PC-3 (cell line): ENCODE data around the gene RBBP8NL. TPM values are rescaled to one million over a fixed set of nuclear protein-coding genes. Genes with fewer than 3 reads are reported as not detected.

ENCODE experiments used
- ATAC-seq: fragments of 200-7000 bp; cut with Tn5 transposase; 2 replicates; pipeline ENCODE4 v1.9.1; 2020; ENCODE audit warnings: mild to moderate bottlenecking, moderate library complexity
- BruUV-seq: library from RNA; stranded (reverse); fragments of 400-500 nt; replicated peaks from 2 replicates; lab custom pipeline; 2021; lab: Mats Ljungman, UMichigan
- CTCF ChIA-PET: fragments of 300-600 bp; sonication (Branson Sonifier 250); formaldehyde crosslinking; loops from one replicate; lab custom pipeline; 2022; ENCODE audit warnings: antibody characterized with exemption; lab: Charles Lee
- POLR2A ChIA-PET: fragments of 300-600 bp; sonication (Branson Sonifier 250); formaldehyde crosslinking; loops from one replicate; lab custom pipeline; 2022; ENCODE audit warnings: antibody characterized with exemption; ENCODE audit not compliant: unreplicated experiment; lab: Charles Lee
- DNase-seq: peaks from one replicate; pipeline ENCODE4 v3.0.0-alpha.2; 2015
- H2AFZ ChIP-seq: fragments of 300-600 bp; sonication (generic); 2 replicates; pipeline ENCODE4 v1.6.0; 2016; ENCODE audit warnings: antibody characterized with exemption, low read length
- H3F3A ChIP-seq: fragments of 300-600 bp; sonication (generic); one replicate; pipeline ENCODE4 v1.6.0; 2017; ENCODE audit warnings: antibody characterized with exemption, low read length, control low read depth, mild to moderate bottlenecking; ENCODE audit not compliant: unreplicated experiment
- H3K27ac ChIP-seq: fragments of 300-600 bp; sonication (generic); 2 replicates; pipeline ENCODE4 v1.5.1; 2016; ENCODE audit warnings: mild to moderate bottlenecking, low read length
- H3K27me3 ChIP-seq: fragments of 300-600 bp; sonication (generic); 2 replicates; pipeline ENCODE4 v1.6.1; 2016; ENCODE audit warnings: low read length, mixed read lengths
- H3K36me3 ChIP-seq: fragments of 300-600 bp; sonication (generic); 2 replicates; pipeline ENCODE4 v1.6.1; 2016; ENCODE audit warnings: low read depth, mixed run types, low read length, mixed read lengths
- H3K4me1 ChIP-seq: fragments of 300-600 bp; sonication (generic); 2 replicates; pipeline ENCODE4 v1.5.1; 2016; ENCODE audit warnings: low read length; ENCODE audit not compliant: insufficient read depth
- H3K4me2 ChIP-seq: fragments of 300-600 bp; sonication (generic); 2 replicates; pipeline ENCODE4 v1.6.0; 2016; ENCODE audit warnings: low read length
- H3K4me3 ChIP-seq: fragments of 300-600 bp; sonication (generic); 2 replicates; pipeline ENCODE4 v1.5.1; 2016; ENCODE audit warnings: mild to moderate bottlenecking, low read length, mixed read lengths
- H3K79me2 ChIP-seq: fragments of 300-600 bp; sonication (generic); 2 replicates; pipeline ENCODE4 v1.6.1; 2017; ENCODE audit warnings: low read length, mixed read lengths
- H3K9ac ChIP-seq: fragments of 300-600 bp; sonication (generic); 2 replicates; pipeline ENCODE4 v1.6.0; 2016; ENCODE audit warnings: mild to moderate bottlenecking, low read length
- H3K9me2 ChIP-seq: fragments of 300-600 bp; sonication (generic); replicated peaks from 2 replicates; pipeline ENCODE4 v1.6.1; 2016; ENCODE audit warnings: mixed run types, low read length, mixed read lengths
- H3K9me3 ChIP-seq: fragments of 300-600 bp; sonication (generic); 2 replicates; pipeline ENCODE4 v1.6.1; 2016; ENCODE audit warnings: low read length, mixed read lengths
- H4K20me1 ChIP-seq: fragments of 300-600 bp; sonication (generic); 2 replicates; pipeline ENCODE4 v1.6.1; 2016; ENCODE audit warnings: low read length, mixed read lengths
- CTCF ChIP-seq: fragments of 300-600 bp; sonication (generic); conservative IDR thresholded peaks from 2 replicates; pipeline ENCODE4 v1.5.1; 2017; ENCODE audit warnings: antibody characterized with exemption, low read depth, mild to moderate bottlenecking, low read length
- EZH2 ChIP-seq: fragments of 300-600 bp; sonication (generic); IDR thresholded peaks from one replicate; pipeline ENCODE4 v1.6.1; 2017; ENCODE audit warnings: antibody characterized with exemption, mild to moderate bottlenecking, low read length; ENCODE audit not compliant: unreplicated experiment
- EZH2phosphoT487 ChIP-seq: fragments of 300-600 bp; sonication (generic); IDR thresholded peaks from 2 replicates; pipeline ENCODE4 v1.6.1; 2018; ENCODE audit warnings: mild to moderate bottlenecking, antibody characterized with exemption, low read length, borderline replicate concordance
- intact Hi-C: fragments of 100-400 bp; cut with micrococcal nuclease; formaldehyde crosslinking; loops from 2 replicates; pipeline ENCODE4 v1.9.0; 2023
- total RNA-seq: library from RNA; depleted of rRNA; stranded (reverse); fragments of >200 nt; gene quantifications from 2 replicates; pipeline ENCODE4 v1.2.3, GENCODE V29; 2014

The RBBP8NL gene
- total RNA-seq, 1 experiment from 2014 or later: 9.4 TPM

GRCh38 chr20:62460678-62461077, 33.3 kb upstream of the RBBP8NL start:
- Histone ChIP-seq H3K36me3 (no peaks in the 10 kb centered on the region), H3K4me2 (no peak overlapping the region), H3K4me1 (no peaks in the 10 kb centered on the region), H4K20me1 (no peaks in the 10 kb centered on the region), H3K79me2 (no peaks in the 10 kb centered on the region), H3K27me3 (no peaks in the 10 kb centered on the region), H3K27ac (no peak overlapping the region), H3K4me3 (no peak overlapping the region), H3K9ac (no peak overlapping the region), H3K9me3 (no peaks in the 10 kb centered on the region), H3F3A (no peaks in the 10 kb centered on the region), H3K9me2 (no peaks in the 10 kb centered on the region), H2AFZ (no peak overlapping the region)
- ChIA-PET POLR2A (no interaction called here), CTCF (no interaction called here)
- TF ChIP-seq CTCF: no peak
- no peak for TF ChIP-seq EZH2phosphoT487
- TF ChIP-seq EZH2: no peak
- intact Hi-C loops: no loop called here
- ATAC-seq (no peak), DNase-seq (no peak)
- no TSS peak for BruUV-seq

DNA sequence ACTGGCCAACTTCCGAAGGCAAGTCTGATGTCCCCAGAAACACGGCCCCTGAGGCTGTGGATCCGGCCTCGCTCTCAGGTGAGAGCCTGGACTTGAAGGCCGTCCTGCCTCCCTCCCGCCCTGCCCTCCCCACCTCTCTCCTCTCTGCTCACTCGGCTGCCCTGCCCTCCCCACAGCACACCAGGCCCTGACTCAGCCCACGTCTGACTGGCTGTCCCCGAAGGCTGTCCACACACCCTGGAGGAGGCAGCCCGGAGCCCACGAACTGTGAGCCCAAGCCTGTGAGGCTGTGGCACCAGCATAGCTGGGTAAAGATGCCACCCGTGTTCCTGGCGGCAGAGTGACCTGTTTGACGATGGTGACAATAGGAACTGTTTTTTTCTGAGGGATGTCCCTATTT, 32.1 kb upstream of the RBBP8NL start:
- Histone ChIP-seq H3K79me2 (no peaks in the 10 kb centered on the region), H3K4me3 (no peak overlapping the region), H3F3A (no peaks in the 10 kb centered on the region), H3K36me3 (no peaks in the 10 kb centered on the region), H3K9me2 (no peaks in the 10 kb centered on the region), H2AFZ (no peak overlapping the region), H4K20me1 (no peaks in the 10 kb centered on the region), H3K9ac (no peak overlapping the region), H3K4me2 (no peak overlapping the region), H3K27me3 (no peaks in the 10 kb centered on the region), H3K4me1 (no peaks in the 10 kb centered on the region), H3K27ac (no peak overlapping the region), H3K9me3 (no peaks in the 10 kb centered on the region)
- no peak for DNase-seq
- ChIA-PET CTCF (no interaction called here), POLR2A (no interaction called here)
- ATAC-seq: 0 out of 2 replicates have a peak, but pooled peaks have one; percentile 25
- no TSS peak for BruUV-seq
- no peak for TF ChIP-seq EZH2phosphoT487
- no peak for TF ChIP-seq EZH2
- no peak for TF ChIP-seq CTCF
- intact Hi-C loops: no loop called here

DNA sequence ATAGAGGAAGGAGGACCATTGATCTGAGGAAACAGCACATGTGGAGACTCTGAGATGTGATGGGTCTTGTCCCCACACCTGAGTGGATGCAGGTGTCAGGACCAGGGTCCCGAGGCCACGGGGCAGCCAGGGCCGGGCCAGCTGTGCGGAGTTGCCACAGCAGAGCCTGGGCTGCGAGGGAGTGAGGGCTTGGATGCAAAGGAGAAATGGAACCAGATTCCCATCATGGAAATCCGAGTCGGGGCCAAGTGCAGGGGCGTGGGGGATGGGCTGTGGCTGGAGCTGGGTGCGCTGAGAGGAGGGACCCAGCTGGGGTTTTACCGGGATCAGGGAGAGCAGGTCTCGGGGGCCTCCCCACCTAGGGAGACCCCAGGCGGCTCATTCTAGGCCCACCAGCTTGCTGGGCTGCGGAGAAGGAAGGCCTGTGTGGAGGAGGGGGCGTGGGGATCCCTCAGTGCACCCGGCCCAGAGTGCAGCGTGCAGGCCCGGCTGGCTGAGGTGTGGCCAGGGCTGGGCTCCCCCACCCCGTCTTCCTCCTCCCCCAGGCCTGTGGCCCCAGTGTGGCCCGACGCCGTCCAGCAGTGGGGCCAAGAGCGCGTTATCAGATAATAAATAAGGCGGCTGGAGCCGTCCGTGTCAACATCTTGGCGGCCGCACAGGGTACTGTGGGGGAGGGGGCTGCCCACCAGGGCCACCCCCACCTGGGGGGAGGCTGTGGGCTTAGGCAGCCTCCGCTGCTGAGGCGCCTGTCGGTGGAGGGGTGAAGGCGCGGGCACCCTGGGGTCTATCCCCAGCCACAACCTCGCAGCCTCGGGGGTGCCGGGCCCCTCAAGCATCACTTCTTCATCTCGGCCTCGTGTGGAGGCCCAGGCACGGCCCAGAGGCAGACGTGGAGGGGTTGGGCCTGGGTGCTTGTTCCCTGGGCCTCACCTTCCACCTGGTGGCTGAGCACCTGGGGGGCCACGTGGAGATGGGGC, 31.2 kb upstream of the RBBP8NL start:
- intact Hi-C loops: no loop called here
- Histone ChIP-seq H3K36me3 (no peaks in the 10 kb centered on the region), H3K9ac (no peak overlapping the region), H3K79me2 (no peaks in the 10 kb centered on the region), H2AFZ (no peak overlapping the region), H3F3A (no peaks in the 10 kb centered on the region), H3K4me3 (no peak overlapping the region), H3K4me1 (no peaks in the 10 kb centered on the region), H3K9me3 (no peaks in the 10 kb centered on the region), H3K9me2 (no peaks in the 10 kb centered on the region), H3K27me3 (no peaks in the 10 kb centered on the region), H3K4me2 (no peak overlapping the region), H3K27ac (no peak overlapping the region), H4K20me1 (no peaks in the 10 kb centered on the region)
- no peak for ATAC-seq
- BruUV-seq: no TSS peak
- no peak for TF ChIP-seq EZH2phosphoT487
- no peak for TF ChIP-seq EZH2
- TF ChIP-seq CTCF: no peak
- ChIA-PET POLR2A (no interaction called here), CTCF (no interaction called here)
- DNase-seq: no peak
